Activated CD8-positive, alpha-beta memory T cell treated with anti-CD3 and anti-CD28 coated beads, Interleukin-2, amount 50 U/mL, for 24 hours (primary cell): ENCODE measurements around the gene SGTA.
"Not testable (repeated sequence)": the region's sequence is repeated elsewhere in the genome, so short reads cannot be mapped to it uniquely, and the experiment has no call there.

Experiments used
- DNase-seq: peaks from one replicate; pipeline ENCODE4 v3.0.0-alpha.2; 2020; ENCODE audit errors: extremely low read depth

Gene SGTA

DNA sequence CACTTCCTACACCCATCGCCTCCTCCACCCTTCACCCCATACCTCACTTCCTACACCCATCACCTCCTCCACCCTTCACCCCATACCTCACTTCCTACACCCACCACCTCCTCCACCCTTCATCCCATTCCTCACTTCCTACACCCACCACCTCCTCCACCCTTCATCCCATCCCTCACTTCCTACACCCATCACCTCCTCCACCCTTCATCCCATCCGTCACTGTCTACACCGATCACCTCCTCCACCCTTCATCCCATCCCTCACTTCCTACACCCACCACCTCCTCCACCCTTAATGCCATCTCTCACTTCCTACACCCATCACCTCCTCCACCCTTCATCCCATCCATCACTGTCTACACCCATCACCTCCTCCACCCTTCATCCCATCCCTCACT is 69.9 kb downstream of the SGTA start:
- not testable (repeated sequence) for DNase-seq

DNA sequence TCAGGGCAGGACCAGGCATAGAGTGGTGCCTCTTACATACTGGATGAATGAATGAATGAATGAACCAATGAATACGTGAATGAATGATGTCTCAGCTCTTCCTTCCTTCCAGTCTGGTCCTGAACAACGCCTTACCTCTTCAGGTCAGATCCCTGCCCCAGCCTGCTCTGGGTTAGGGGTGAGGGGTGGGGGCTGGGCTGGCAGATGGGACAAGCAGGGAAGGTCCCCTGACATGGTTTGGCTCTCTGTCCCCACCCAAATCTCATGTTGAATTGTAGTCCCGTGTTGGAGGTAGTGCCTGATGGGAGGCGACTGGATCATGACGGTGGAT is 71.2 kb downstream of the SGTA start:
- no peak for DNase-seq

- no peak for DNase-seq
Observed at GRCh38 chr19:2711172-2711874, 71.8 kb downstream of the SGTA start.

DNA sequence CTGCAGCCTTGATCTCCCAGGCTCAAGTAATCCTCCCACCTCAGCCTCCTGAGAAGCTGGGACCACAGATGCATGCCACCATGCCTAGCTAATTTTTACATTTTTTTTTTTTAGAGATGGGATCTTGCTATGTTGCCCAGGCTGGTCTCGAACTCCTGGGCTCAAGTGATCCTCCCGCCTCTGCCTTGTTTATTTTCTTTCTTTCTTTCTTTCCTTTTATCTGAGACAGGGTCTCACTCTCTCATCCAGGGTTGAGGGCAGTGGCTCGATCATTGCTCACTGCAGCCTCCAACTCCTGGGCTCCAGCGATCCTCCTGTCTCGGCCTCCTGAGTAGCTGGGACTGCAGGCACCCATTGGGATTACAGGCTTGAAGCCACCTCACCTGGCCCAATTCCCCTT is 76.8 kb downstream of the SGTA start:
- no peak for DNase-seq
